Thyroid gland (tissue), 4 donors: ENCODE data around the gene LAMA3.

Source experiments
- POLR2A ChIP-seq, 2 donors: fragments of 450-650 bp; IDR thresholded peaks; one replicate each; pipeline ENCODE4 v1.6.1; 2017; ENCODE audit warnings: antibody characterized with exemption in 2 of 2, mild to moderate bottlenecking in 2 of 2, moderate library complexity in 1 of 2
- TF ChIP-seq, protein P1 (sequence below), 6 experiments: fragments of 200-600 bp in 3 of 6; fragments of 450-650 bp in 3 of 6; sonication (generic) in 3 of 6; IDR thresholded peaks; one replicate each; pipeline ENCODE4 v1.5.1; 2016 to 2019; ENCODE audit warnings: antibody characterized with exemption in 6 of 6, mild to moderate bottlenecking in 2 of 6, inconsistent platforms in 1 of 6, moderate library complexity in 1 of 6

- TF ChIP-seq, protein P1, sequence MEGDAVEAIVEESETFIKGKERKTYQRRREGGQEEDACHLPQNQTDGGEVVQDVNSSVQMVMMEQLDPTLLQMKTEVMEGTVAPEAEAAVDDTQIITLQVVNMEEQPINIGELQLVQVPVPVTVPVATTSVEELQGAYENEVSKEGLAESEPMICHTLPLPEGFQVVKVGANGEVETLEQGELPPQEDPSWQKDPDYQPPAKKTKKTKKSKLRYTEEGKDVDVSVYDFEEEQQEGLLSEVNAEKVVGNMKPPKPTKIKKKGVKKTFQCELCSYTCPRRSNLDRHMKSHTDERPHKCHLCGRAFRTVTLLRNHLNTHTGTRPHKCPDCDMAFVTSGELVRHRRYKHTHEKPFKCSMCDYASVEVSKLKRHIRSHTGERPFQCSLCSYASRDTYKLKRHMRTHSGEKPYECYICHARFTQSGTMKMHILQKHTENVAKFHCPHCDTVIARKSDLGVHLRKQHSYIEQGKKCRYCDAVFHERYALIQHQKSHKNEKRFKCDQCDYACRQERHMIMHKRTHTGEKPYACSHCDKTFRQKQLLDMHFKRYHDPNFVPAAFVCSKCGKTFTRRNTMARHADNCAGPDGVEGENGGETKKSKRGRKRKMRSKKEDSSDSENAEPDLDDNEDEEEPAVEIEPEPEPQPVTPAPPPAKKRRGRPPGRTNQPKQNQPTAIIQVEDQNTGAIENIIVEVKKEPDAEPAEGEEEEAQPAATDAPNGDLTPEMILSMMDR (IDR thresholded peaks at IDR 0.05), result no peak
- no peak for TF ChIP-seq POLR2A (IDR thresholded peaks at IDR 0.05)
Observed at GRCh38 chr18:23949863-23950262, 260.6 kb downstream of the LAMA3 start.
